ENCODE data around the gene ATP6V1F. TPM values are rescaled to one million over a fixed set of nuclear protein-coding genes. Genes with fewer than 3 reads are reported as not detected.

The ATP6V1F gene
- total RNA-seq, 2 experiments from 2014 or later, result 108 to 155 TPM

DNA sequence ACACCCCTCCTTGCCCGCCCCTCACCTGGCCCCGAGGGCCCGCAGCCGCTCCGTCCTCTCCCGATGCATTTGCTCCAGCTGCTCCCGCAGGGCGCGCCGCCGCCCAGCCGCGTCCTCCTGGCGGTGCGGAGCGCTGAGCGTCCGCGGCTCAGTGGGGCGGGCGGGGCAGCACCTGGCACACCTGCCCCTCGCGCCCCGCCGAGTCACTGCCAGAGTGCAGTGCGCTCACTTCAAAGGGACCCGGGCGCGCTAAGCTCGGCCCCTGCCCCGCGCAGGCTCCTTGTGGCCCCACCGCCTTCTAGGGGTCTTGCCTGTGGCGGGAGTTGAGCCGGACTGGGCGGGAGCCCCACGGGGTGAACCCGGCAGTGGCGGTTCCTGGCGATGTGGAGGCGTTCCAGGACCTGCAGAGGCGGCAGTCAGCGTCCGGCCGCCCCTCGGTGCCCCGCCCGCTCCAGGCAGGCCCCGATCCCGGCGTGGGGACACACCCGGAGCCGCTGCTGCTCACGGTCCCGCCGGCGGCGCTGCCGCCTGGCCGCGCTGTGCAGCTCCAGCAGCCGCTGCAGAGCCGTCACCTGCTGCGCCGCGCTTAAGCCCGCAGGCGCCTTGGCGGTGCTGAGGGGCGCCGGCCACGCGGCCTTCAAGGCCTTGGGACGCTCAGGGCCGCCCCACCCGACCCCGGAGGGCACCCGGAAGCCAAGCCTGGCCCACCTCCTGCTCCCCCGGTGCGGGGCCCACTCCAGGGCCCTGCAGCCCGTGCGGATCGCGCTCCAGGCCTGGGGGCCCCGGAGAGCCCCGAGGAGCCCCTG, 6.7 kb downstream of the ATP6V1F start:
- POLR2A ChIA-PET, result no interaction called here
- intact Hi-C loops (cut with micrococcal nuclease; ENCODE audit: unreplicated experiment), result no loop called here
- H2AFZ ChIP-seq (ENCODE audit: low read length), result no peak overlapping the region; the same call in 1 of the 2 replicates

DNA sequence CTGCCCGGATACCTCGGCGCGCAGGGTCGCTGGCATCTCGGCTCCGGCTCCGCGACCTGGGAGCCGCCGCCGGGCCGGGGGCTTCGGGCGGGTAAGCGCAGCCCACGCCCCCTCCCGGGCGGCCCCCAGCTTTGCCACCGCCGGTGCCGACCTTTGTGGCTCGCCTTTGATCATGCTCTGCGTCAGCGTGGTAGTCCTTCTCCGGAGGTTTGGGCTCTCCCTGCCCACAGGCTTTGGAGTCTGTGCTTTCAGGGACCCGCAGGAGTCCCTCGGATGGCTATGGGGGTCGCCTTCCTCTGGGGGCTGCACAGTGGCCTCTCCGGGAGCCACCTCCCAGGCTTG, 7.3 kb downstream of the ATP6V1F start:
- Histone ChIP-seq H3K79me2 (ENCODE audit: insufficient read depth, low read depth, low read length) (no peaks in the 10 kb centered on the region), H3K4me2 (ENCODE audit: low read length) (peak overlapping the region; percentile 63), H3K9me2 (ENCODE audit: insufficient read depth, low read length) (no peaks in the 10 kb centered on the region), H3K36me3 (ENCODE audit: insufficient read depth, low read length) (peaks cover 19% of the 10 kb centered on the region; the same call in 1 of the 2 replicates), H4K20me1 (ENCODE audit: insufficient read depth, low read length) (no peaks in the 10 kb centered on the region), H2AFZ (ENCODE audit: low read length) (no peak overlapping the region), H3K27ac (ENCODE audit: low read depth, low read length, poor library complexity, severe bottlenecking) (no peak overlapping the region), H3K9me3 (ENCODE audit: low read length) (no peaks in the 10 kb centered on the region), H3K4me1 (ENCODE audit: insufficient read depth, low read length, poor library complexity, severe bottlenecking) (peaks cover 35% of the 10 kb centered on the region), H3K4me3 (ENCODE audit: low read depth, low read length, poor library complexity, severe bottlenecking) (peak overlapping the region; percentile 45)
- intact Hi-C loops (cut with micrococcal nuclease; ENCODE audit: unreplicated experiment), result no loop called here
- ChIA-PET CTCF (ENCODE audit: unreplicated experiment) (no interaction called here), POLR2A (no interaction called here)
- BruUV-seq (replicated peaks), result no TSS peak
- DNase-seq (ENCODE audit: low spot score), result peak; percentile 13
- TF ChIP-seq, protein P1, sequence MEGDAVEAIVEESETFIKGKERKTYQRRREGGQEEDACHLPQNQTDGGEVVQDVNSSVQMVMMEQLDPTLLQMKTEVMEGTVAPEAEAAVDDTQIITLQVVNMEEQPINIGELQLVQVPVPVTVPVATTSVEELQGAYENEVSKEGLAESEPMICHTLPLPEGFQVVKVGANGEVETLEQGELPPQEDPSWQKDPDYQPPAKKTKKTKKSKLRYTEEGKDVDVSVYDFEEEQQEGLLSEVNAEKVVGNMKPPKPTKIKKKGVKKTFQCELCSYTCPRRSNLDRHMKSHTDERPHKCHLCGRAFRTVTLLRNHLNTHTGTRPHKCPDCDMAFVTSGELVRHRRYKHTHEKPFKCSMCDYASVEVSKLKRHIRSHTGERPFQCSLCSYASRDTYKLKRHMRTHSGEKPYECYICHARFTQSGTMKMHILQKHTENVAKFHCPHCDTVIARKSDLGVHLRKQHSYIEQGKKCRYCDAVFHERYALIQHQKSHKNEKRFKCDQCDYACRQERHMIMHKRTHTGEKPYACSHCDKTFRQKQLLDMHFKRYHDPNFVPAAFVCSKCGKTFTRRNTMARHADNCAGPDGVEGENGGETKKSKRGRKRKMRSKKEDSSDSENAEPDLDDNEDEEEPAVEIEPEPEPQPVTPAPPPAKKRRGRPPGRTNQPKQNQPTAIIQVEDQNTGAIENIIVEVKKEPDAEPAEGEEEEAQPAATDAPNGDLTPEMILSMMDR (conservative IDR thresholded peaks at IDR 0.05; ENCODE audit: low read length), result no peak; the same call in 1 of the 2 replicates
- TF ChIP-seq EZH2phosphoT487 (IDR thresholded peaks at IDR 0.05; ENCODE audit: borderline replicate concordance, low read depth, low read length), result no peak

More for the DNA sequence above, 6.7 kb downstream of the ATP6V1F start:
- Histone ChIP-seq H3K36me3 (ENCODE audit: insufficient read depth, low read length) (peaks cover 20% of the 10 kb centered on the region; the same call in 1 of the 2 replicates), H3K79me2 (ENCODE audit: insufficient read depth, low read depth, low read length) (peaks cover 5% of the 10 kb centered on the region; the same call in 1 of the 2 replicates), H3K4me1 (ENCODE audit: insufficient read depth, low read length, poor library complexity, severe bottlenecking) (peaks cover 35% of the 10 kb centered on the region), H4K20me1 (ENCODE audit: insufficient read depth, low read length) (no peaks in the 10 kb centered on the region), H3K27ac (ENCODE audit: low read depth, low read length, poor library complexity, severe bottlenecking) (no peak overlapping the region), H3K4me2 (ENCODE audit: low read length) (peak overlapping the region; percentile 63), H3K9me2 (ENCODE audit: insufficient read depth, low read length) (no peaks in the 10 kb centered on the region), H3K9me3 (ENCODE audit: low read length) (no peaks in the 10 kb centered on the region), H3K4me3 (ENCODE audit: low read depth, low read length, poor library complexity, severe bottlenecking) (peak overlapping the region; percentile 45)
- TF ChIP-seq, protein P1 (conservative IDR thresholded peaks at IDR 0.05; ENCODE audit: low read length), result no peak; the same call in 1 of the 2 replicates
- no peak for TF ChIP-seq EZH2phosphoT487 (IDR thresholded peaks at IDR 0.05; ENCODE audit: borderline replicate concordance, low read depth, low read length)
- peak; percentile 59 for DNase-seq (ENCODE audit: low spot score)
- no TSS peak for BruUV-seq (replicated peaks)
- CTCF ChIA-PET (ENCODE audit: unreplicated experiment), result no interaction called here

DNA sequence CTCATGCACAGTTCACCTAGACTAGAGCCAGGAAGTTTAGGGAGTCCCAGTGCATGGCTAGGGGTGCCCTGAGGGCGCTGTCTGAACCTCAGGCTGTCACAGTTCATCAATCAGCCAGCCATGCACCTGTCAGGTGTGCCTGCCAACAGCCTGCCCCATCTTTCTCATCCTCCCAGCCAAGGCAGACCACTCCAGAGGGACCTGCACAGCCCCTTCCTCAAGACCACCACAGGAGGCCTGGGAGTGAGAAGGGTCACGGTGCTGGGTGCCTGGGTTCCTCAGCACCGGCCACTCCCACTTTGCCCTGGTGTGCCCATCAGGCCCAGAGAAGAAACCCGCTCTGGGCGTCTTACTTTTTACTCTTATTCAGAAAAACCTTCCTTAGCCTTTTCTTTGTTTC, 8.4 kb downstream of the ATP6V1F start:
- BruUV-seq (replicated peaks), result no TSS peak
- Histone ChIP-seq H3K27ac (ENCODE audit: low read depth, low read length, poor library complexity, severe bottlenecking) (no peak overlapping the region), H2AFZ (ENCODE audit: low read length) (no peak overlapping the region), H3K4me3 (ENCODE audit: low read depth, low read length, poor library complexity, severe bottlenecking) (no peak overlapping the region), H3K36me3 (ENCODE audit: insufficient read depth, low read length) (peaks cover 8% of the 10 kb centered on the region; the same call in 1 of the 2 replicates), H3K4me2 (ENCODE audit: low read length) (peak overlapping the region; percentile 63), H3K9me3 (ENCODE audit: low read length) (no peaks in the 10 kb centered on the region), H3K79me2 (ENCODE audit: insufficient read depth, low read depth, low read length) (no peaks in the 10 kb centered on the region), H4K20me1 (ENCODE audit: insufficient read depth, low read length) (no peaks in the 10 kb centered on the region), H3K4me1 (ENCODE audit: insufficient read depth, low read length, poor library complexity, severe bottlenecking) (peaks cover 35% of the 10 kb centered on the region), H3K9me2 (ENCODE audit: insufficient read depth, low read length) (no peaks in the 10 kb centered on the region)
- TF ChIP-seq, protein P1 (conservative IDR thresholded peaks at IDR 0.05; ENCODE audit: low read length), result no peak
- no peak for TF ChIP-seq EZH2phosphoT487 (IDR thresholded peaks at IDR 0.05; ENCODE audit: borderline replicate concordance, low read depth, low read length)
- intact Hi-C loops (cut with micrococcal nuclease; ENCODE audit: unreplicated experiment), result no loop called here
- CTCF ChIA-PET (ENCODE audit: unreplicated experiment), result interaction anchor here (0.7 to 1.0 kb wide), 2 partner anchors 9 to 12 kb away, joined by 5 to 7 read pairs; partner anchors contain the start of gene ATP6V1F
- DNase-seq (ENCODE audit: low spot score), result peak; percentile 70
- POLR2A ChIA-PET, result interaction anchor here (0.8 kb wide), 1 partner anchor 10 kb away, joined by 3 read pairs; no protein-coding TSS in a partner anchor

All from OCI-LY7 (cell line).